ENCODE results near the gene HOXC9.

GRCh38 chr12:54034785-54035310, 34.9 kb downstream of the HOXC9 start:
- TF ChIP-seq CTCF (IDR thresholded peaks at IDR 0.05) (no peak), POLR2A (IDR thresholded peaks at IDR 0.05) (no peak)
